K562 (cell line): ENCODE data around the gene DDIT4L. TPM values are rescaled to one million over a fixed set of nuclear protein-coding genes. Genes with fewer than 3 reads are reported as not detected.

Experiments used
- MGA ChIP-seq: fragments of 450-650 bp; IDR thresholded peaks from 2 replicates; pipeline ENCODE4 v1.6.1; 2016; ENCODE audit warnings: mild to moderate bottlenecking, moderate library complexity
- ZNF518B ChIP-seq: fragments of 250-450 bp; sonication (Bioruptor Pico); IDR thresholded peaks from 2 replicates; pipeline ENCODE4 v1.5.0; 2021; ENCODE audit warnings: mild to moderate bottlenecking, moderate library complexity
- polyA plus RNA-seq, 8 experiments: library from polyadenylated mRNA; depleted of rRNA in 4 of 8; stranded (reverse) in 5 of 8; unstranded in 3 of 8; fragments of >200 nt; fragmentation: Nextera tagmentation in 2 of 8; fragmentation: Illumina TruSeq in 1 of 8; extraction: Ambion mirVana in 2 of 8; extraction: Trizol in 1 of 8; gene quantifications; 2 replicates each; pipeline versions ENCODE4 v1.2.1 to v1.2.3, GENCODE V29; 2011 to 2014; ENCODE audit warnings: inconsistent platforms in 1 of 8, missing spikeins in 1 of 8
- total RNA-seq, 7 experiments: library from RNA; depleted of rRNA in 6 of 7; stranded (reverse); fragments of >200 nt in 6 of 7; fragmentation: Illumina TruSeq in 2 of 7; extraction: Trizol in 2 of 7; gene quantifications; 2 replicates each; pipeline versions ENCODE4 v1.2.1 to v1.2.3, GENCODE V29; 2011 to 2021; ENCODE audit warnings: low replicate concordance in 1 of 7

The DDIT4L gene
- total and polyA plus RNA-seq, 9 of the 15 experiments (the other 6 are each of a cell fraction or from before 2014, with no cell fraction given): not detected

- TF ChIP-seq MGA (no peak), ZNF518B (CRISPR knock-in tag) (no peak)
Observed at GRCh38 chr4:100166297-100167039, 23.8 kb downstream of the DDIT4L start (continued).
